Osteocyte (in vitro differentiated cells): ENCODE data around the gene MEG3. TPM values are rescaled to one million over a fixed set of nuclear protein-coding genes. Genes with fewer than 3 reads are reported as not detected.

ENCODE experiments used
- DNase-seq: peaks from one replicate; pipeline ENCODE4 v3.0.0; 2021; ENCODE audit warnings: mixed read lengths; ENCODE audit not compliant: unreplicated experiment; ENCODE audit errors: extremely low spot score
- H3K27ac Mint-ChIP-seq: one replicate; pipeline ENCODE4 v1.8.0; 2021; ENCODE audit warnings: mild to moderate bottlenecking, mixed read lengths; ENCODE audit not compliant: unreplicated experiment
- H3K27me3 Mint-ChIP-seq: one replicate; pipeline ENCODE4 v1.8.0; 2021; ENCODE audit warnings: mixed read lengths; ENCODE audit not compliant: unreplicated experiment
- H3K36me3 Mint-ChIP-seq: one replicate; pipeline ENCODE4 v1.8.0; 2021; ENCODE audit warnings: mixed read lengths; ENCODE audit not compliant: unreplicated experiment
- H3K4me1 Mint-ChIP-seq: one replicate; pipeline ENCODE4 v1.8.0; 2021; ENCODE audit warnings: mixed read lengths; ENCODE audit not compliant: unreplicated experiment
- H3K4me3 Mint-ChIP-seq: one replicate; pipeline ENCODE4 v1.8.0; 2021; ENCODE audit warnings: mild to moderate bottlenecking, moderate library complexity, mixed read lengths; ENCODE audit not compliant: unreplicated experiment
- H3K9me3 Mint-ChIP-seq: one replicate; pipeline ENCODE4 v1.8.0; 2021; ENCODE audit warnings: mixed read lengths; ENCODE audit not compliant: unreplicated experiment
- CTCF ChIP-seq: fragments of 200-600 bp; sonication (generic); IDR thresholded peaks from 2 replicates; pipeline ENCODE4 v1.5.0; 2021; ENCODE audit warnings: antibody characterized with exemption, mild to moderate bottlenecking, moderate library complexity
- total RNA-seq: library from RNA; stranded (reverse); gene quantifications from 2 replicates; pipeline ENCODE4 v1.2.1, GENCODE V29; 2021

Gene MEG3
- total RNA-seq, 1 donor from 2014 or later = not detected

DNA sequence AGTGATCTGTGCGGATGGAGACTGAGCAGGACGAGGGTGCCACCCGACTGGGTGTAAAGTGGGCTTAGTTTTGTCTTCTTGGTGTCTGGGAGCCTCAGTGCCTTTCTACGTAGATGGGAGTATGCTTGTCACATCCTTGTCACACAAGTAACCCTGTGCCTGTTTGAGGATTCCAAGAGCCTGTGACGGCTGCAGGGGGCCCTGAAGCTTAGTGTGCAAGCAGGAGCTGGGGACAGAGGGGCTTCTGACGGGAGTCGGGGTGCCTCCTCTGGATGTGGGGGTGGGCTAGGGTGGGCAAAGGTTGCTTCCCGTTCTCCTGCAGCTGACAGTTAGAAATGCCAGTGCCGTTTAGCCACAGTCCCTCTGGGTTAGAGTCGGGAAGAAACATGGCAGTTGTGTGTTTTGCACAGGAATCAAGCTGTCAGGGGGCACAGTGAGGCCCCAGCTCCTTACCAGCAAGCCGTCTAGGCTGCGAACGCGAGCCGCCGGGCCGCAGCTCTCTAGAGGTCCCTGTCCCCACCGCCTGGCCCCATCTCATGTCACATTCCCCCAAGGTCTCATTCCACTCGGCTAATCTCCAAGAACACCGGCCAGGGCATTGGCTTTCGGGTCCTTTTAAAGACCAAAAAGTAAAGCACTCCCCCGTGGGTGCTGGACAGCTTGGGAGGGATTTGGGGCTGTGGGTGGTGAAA is 70.6 kb downstream of the MEG3 start:
- peaks cover 11% of the 10 kb centered on the region for H3K4me1 Mint-ChIP-seq
- peak; percentile 54 for DNase-seq

DNA sequence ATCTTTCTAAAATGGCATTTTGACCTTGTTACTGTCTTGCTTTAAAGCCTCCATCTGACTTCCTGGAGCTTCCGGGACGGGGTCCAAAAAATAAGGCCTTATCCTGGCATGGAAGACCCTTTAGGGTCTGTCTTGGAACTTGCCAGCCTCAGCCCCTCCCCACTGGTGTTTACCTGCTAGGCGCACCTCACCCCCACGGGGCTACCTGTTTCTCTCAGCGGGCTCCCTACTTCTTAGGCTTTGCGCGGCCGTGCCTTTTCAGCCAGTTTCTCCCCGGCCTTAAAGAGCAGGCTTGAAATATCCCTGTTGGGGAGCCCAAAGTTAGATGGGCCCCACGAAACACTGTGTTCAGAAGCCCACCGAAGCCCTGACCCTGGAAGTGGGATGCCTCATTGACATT is 72.5 kb downstream of the MEG3 start:
- H3K4me1 Mint-ChIP-seq = peaks cover 11% of the 10 kb centered on the region
- H3K27ac Mint-ChIP-seq = no peak overlapping the region
- H3K4me3 Mint-ChIP-seq = no peak overlapping the region
- H3K9me3 Mint-ChIP-seq = no peaks in the 10 kb centered on the region
- no peak for DNase-seq
- no peak for TF ChIP-seq CTCF
- no peaks in the 10 kb centered on the region for H3K36me3 Mint-ChIP-seq
- H3K27me3 Mint-ChIP-seq = peaks cover 67% of the 10 kb centered on the region

More for the DNA sequence above, 70.6 kb downstream of the MEG3 start:
- peaks cover 51% of the 10 kb centered on the region for H3K27me3 Mint-ChIP-seq
- H3K27ac Mint-ChIP-seq = no peak overlapping the region
- H3K4me3 Mint-ChIP-seq = no peak overlapping the region
- H3K36me3 Mint-ChIP-seq = no peaks in the 10 kb centered on the region
- TF ChIP-seq CTCF = no peak
- no peaks in the 10 kb centered on the region for H3K9me3 Mint-ChIP-seq

- H3K4me1 Mint-ChIP-seq = peaks cover 12% of the 10 kb centered on the region
- DNase-seq = no peak
- no peak for TF ChIP-seq CTCF
- no peak overlapping the region for H3K27ac Mint-ChIP-seq
- H3K4me3 Mint-ChIP-seq = no peak overlapping the region
- peaks cover 71% of the 10 kb centered on the region for H3K27me3 Mint-ChIP-seq
- H3K36me3 Mint-ChIP-seq = no peaks in the 10 kb centered on the region
- H3K9me3 Mint-ChIP-seq = no peaks in the 10 kb centered on the region
These were observed 73.3 kb downstream of the MEG3 start for GRCh38 chr14:100898935-100899883.

- H3K27me3 Mint-ChIP-seq = peaks cover 76% of the 10 kb centered on the region
- TF ChIP-seq CTCF = no peak
- H3K4me1 Mint-ChIP-seq = peaks cover 19% of the 10 kb centered on the region
- H3K9me3 Mint-ChIP-seq = no peaks in the 10 kb centered on the region
- no peaks in the 10 kb centered on the region for H3K36me3 Mint-ChIP-seq
- DNase-seq = no peak
- H3K27ac Mint-ChIP-seq = no peak overlapping the region
- peak overlapping the region; percentile 20 for H3K4me3 Mint-ChIP-seq
These were observed 74.2 kb downstream of the MEG3 start for GRCh38 chr14:100899884-100900771.
